GM19025 (cell line): Measurements from ENCODE around the gene MORC4.
A peak's percentile ranks its signal among the peaks of the same experiment; 100 is the strongest.
"Not testable (repeated sequence)": the region's sequence is repeated elsewhere in the genome, so short reads cannot be mapped to it uniquely, and the experiment has no call there.

Experiments used
- ATAC-seq: cut with Tn5 transposase; IDR thresholded peaks from one replicate; pipeline ENCODE4 v1.9.1; 2021; ENCODE audit warnings: mild to moderate bottlenecking, low read depth, moderate library complexity; ENCODE audit not compliant: unreplicated experiment

MORC4 gene

GRCh38 chrX:107000013-107000515 lies at the start of gene MORC4:
MORC4 (minus strand) TSS chrX:107000212; CDS start chrX:106999969, 243 bp downstream.
- peak; percentile 87 for ATAC-seq

- ATAC-seq: no peak
Measured at GRCh38 chrX:107047622-107048021, 47.6 kb upstream of the MORC4 start.

GRCh38 chrX:107029752-107030151 lies 29.7 kb upstream of the MORC4 start:
- no peak for ATAC-seq

- ATAC-seq: no peak
Measured at GRCh38 chrX:107025545-107025944, 25.5 kb upstream of the MORC4 start.

GRCh38 chrX:107014936-107015335 lies 14.9 kb upstream of the MORC4 start:
- ATAC-seq: no peak

- ATAC-seq: no peak
Measured at GRCh38 chrX:107008034-107008433, 8.0 kb upstream of the MORC4 start.

- peak; percentile 35 for ATAC-seq
Measured at GRCh38 chrX:106999002-106999975, 723 bp downstream of the MORC4 start.

- no peak for ATAC-seq
Measured at GRCh38 chrX:106997611-106998010, 2.4 kb downstream of the MORC4 start.

- ATAC-seq: no peak
Measured at GRCh38 chrX:106995678-106996077, 4.3 kb downstream of the MORC4 start.

- ATAC-seq: no peak
Measured at GRCh38 chrX:106987488-106987887, 12.5 kb downstream of the MORC4 start.

GRCh38 chrX:106980952-106981626 lies 18.9 kb downstream of the MORC4 start:
- no peak for ATAC-seq

GRCh38 chrX:106976416-106976815 lies 23.6 kb downstream of the MORC4 start:
- ATAC-seq: no peak

GRCh38 chrX:106973433-106974149 lies 26.4 kb downstream of the MORC4 start:
- ATAC-seq: no peak

- no peak for ATAC-seq
Measured at GRCh38 chrX:106972896-106973295, 27.1 kb downstream of the MORC4 start.

- ATAC-seq: not testable (repeated sequence)
Measured at GRCh38 chrX:106966547-106966946, 33.5 kb downstream of the MORC4 start.

GRCh38 chrX:106964290-106964689 lies 35.7 kb downstream of the MORC4 start:
- no peak for ATAC-seq

GRCh38 chrX:106963111-106963510 lies 36.9 kb downstream of the MORC4 start:
- no peak for ATAC-seq

- no peak for ATAC-seq
Measured at GRCh38 chrX:106959901-106960300, 40.1 kb downstream of the MORC4 start.

GRCh38 chrX:106957856-106958255 lies 42.2 kb downstream of the MORC4 start:
- ATAC-seq: no peak

- no peak for ATAC-seq
Measured at GRCh38 chrX:106955004-106955772, 44.8 kb downstream of the MORC4 start.
